ENCODE results near the gene OMP. TPM values are rescaled to one million over a fixed set of nuclear protein-coding genes. Genes with fewer than 3 reads are reported as not detected.

OMP gene
- total and polyA plus RNA-seq, 2 of the 4 experiments (the other 2 are of a cell fraction), result 0.27 TPM; not detected in 1

- in situ Hi-C loops (cut with MboI; ENCODE audit: low sequenced_read_pairs) (no loop called here), intact Hi-C loops (cut with micrococcal nuclease) (no loop called here)
Observed at GRCh38 chr11:77056814-77057402, 45.7 kb upstream of the OMP start.

More at GRCh38 chr11:77056814-77057402, 45.7 kb upstream of the OMP start:
- H2BK20ac ChIP-seq (ENCODE audit: low read depth, low read length), result no peak overlapping the region
- H4K91ac ChIP-seq (ENCODE audit: insufficient read depth, low read depth, low read length), result no peak overlapping the region
- no peaks in the 10 kb centered on the region for H3K9me1 ChIP-seq (ENCODE audit: insufficient read depth, low read length)
- no peaks in the 10 kb centered on the region for H3K79me1 ChIP-seq (ENCODE audit: low read depth in 1 of 2, low read length in 2 of 2)
- no peak overlapping the region for H3K4me2 ChIP-seq (ENCODE audit: low read depth, low read length)
- no peak overlapping the region for H4K8ac ChIP-seq (ENCODE audit: low read depth in 2 of 2, low read length in 2 of 2)
- BruUV-seq (replicated peaks), result no TSS peak
- no peak overlapping the region for H2BK5ac ChIP-seq (ENCODE audit: low read depth, low read length, poor library complexity, severe bottlenecking)
- H4K5ac ChIP-seq (ENCODE audit: low read depth, low read length), result no peak overlapping the region
- peaks cover 15% of the 10 kb centered on the region for H3K9me3 ChIP-seq (ENCODE audit: control insufficient read depth, insufficient read depth, low read length)
- H3K23ac ChIP-seq (ENCODE audit: low read depth, low read length), result no peak overlapping the region
- no peak overlapping the region for H2AK9ac ChIP-seq (replicated peaks; ENCODE audit: low read depth, low read length, poor library complexity)
- no peak for ATAC-seq (ENCODE audit: low read depth)
- no peak overlapping the region for H3K9ac ChIP-seq (ENCODE audit: low read depth, low read length)
- no peak overlapping the region for H2AK5ac ChIP-seq (ENCODE audit: low read depth, low read length)
- H3K4me1 ChIP-seq (ENCODE audit: control insufficient read depth, insufficient read depth, low read length), result no peaks in the 10 kb centered on the region
- no peak overlapping the region for H2BK15ac ChIP-seq (ENCODE audit: low read depth, low read length)
- no peaks in the 10 kb centered on the region for H3K36me3 ChIP-seq (ENCODE audit: control insufficient read depth, insufficient read depth, low read length)
- no peak overlapping the region for H3K56ac ChIP-seq (ENCODE audit: extremely low read depth, insufficient read depth, low read length)
- WGBS, 2 experiments (ENCODE audit: extremely low coverage in 2 of 2, insufficient read length in 1 of 2), result no CpG with 5 or more reads among the region's 3 CpGs
- H3K4ac ChIP-seq (ENCODE audit: low read depth, low read length), result no peak overlapping the region
- no peak overlapping the region for H3K4me3 ChIP-seq (ENCODE audit: insufficient read depth, low read depth, low read length)
- H3K27ac ChIP-seq (ENCODE audit: insufficient read depth, low read length), result no peak overlapping the region
- H3K18ac ChIP-seq (ENCODE audit: low read depth, low read length), result no peak overlapping the region
- ChIA-PET CTCF (no interaction called here), POLR2A (ENCODE audit: unreplicated experiment) (no interaction called here)
- no peak overlapping the region for H2BK120ac ChIP-seq (ENCODE audit: low read depth, low read length)
- dilution Hi-C loops (cut with HindIII; ENCODE audit: low sequenced_read_pairs, unreplicated experiment), result no loop called here
- no peak overlapping the region for H3K14ac ChIP-seq (replicated peaks; ENCODE audit: low read depth, low read length)
- no peak for TF ChIP-seq RAD21 (IDR thresholded peaks at IDR 0.05; ENCODE audit: low read length)
- no peak for TF ChIP-seq POLR2A (IDR thresholded peaks at IDR 0.05; ENCODE audit: low read depth, low read length)
- no peak for TF ChIP-seq MXI1 (IDR thresholded peaks at IDR 0.05; ENCODE audit: borderline replicate concordance, low read depth, low read length)
- no peak overlapping the region for H2AFZ ChIP-seq (replicated peaks; ENCODE audit: low read length, poor library complexity)
- H3K27me3 ChIP-seq (ENCODE audit: control insufficient read depth, insufficient read depth, low read length), result peaks cover 20% of the 10 kb centered on the region
- no peaks in the 10 kb centered on the region for H4K20me1 ChIP-seq (ENCODE audit: insufficient read depth, low read length)
- DNase-seq, result no peak

All from IMR-90 (cell line).